HEK293 (cell line): ENCODE measurements around the gene OR2T2.

Source experiments
- PATZ1 ChIP-seq: fragments of 450-650 bp; formaldehyde crosslinking; IDR thresholded peaks from 2 replicates; pipeline ENCODE4 v1.5.1; 2016; ENCODE audit warnings: missing biosample characterization, missing genetic modification characterization
- TF ChIP-seq, protein P1 (sequence below): IDR thresholded peaks from 2 replicates; pipeline ENCODE4 v1.6.1; 2011; ENCODE audit warnings: mild to moderate bottlenecking, low read depth, low read length, borderline replicate concordance

DNA sequence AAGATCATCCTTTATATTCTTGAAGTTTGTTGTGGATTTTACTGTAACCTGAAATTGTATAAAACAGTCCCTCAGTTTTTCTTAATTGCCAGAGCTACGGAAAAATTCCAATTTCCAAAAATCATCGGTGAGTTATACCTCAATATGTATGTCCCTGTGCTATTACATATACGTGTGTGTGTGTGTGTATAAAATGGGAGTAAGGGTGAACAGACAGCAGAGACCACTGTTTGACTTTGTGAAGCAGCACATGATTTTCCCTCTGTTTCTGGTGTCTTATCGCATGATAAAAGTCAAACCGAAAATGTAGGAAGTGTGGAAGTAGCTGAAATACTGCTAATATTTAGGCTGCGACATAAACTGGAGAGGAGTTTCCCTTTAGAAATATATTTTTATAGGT, 41.4 kb upstream of the OR2T2 start:
- TF ChIP-seq, protein P1, sequence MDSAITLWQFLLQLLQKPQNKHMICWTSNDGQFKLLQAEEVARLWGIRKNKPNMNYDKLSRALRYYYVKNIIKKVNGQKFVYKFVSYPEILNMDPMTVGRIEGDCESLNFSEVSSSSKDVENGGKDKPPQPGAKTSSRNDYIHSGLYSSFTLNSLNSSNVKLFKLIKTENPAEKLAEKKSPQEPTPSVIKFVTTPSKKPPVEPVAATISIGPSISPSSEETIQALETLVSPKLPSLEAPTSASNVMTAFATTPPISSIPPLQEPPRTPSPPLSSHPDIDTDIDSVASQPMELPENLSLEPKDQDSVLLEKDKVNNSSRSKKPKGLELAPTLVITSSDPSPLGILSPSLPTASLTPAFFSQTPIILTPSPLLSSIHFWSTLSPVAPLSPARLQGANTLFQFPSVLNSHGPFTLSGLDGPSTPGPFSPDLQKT, result no peak
- TF ChIP-seq PATZ1 (tag by site-specific recombination), result no peak
